Bronchial epithelial cell (primary cell): ENCODE data around the gene WARS2. TPM values are rescaled to one million over a fixed set of nuclear protein-coding genes. Genes with fewer than 3 reads are reported as not detected.

Experiments used
- DNase-seq: peaks from one replicate; pipeline ENCODE4 v3.0.0-alpha.2; 2010; ENCODE audit warnings: low read depth
- FAIRE-seq: peaks from 2 replicates; lab custom pipeline; 2011; peaks lifted over from hg19 to GRCh38; lab: Jason Lieb, UNC
- H3K27me3 ChIP-seq: 2 replicates; pipeline ENCODE4 v1.5.1; 2011; ENCODE audit warnings: low read length; ENCODE audit not compliant: control insufficient read depth, insufficient read depth
- H3K36me3 ChIP-seq: 2 replicates; pipeline ENCODE4 v1.5.1; 2011; ENCODE audit warnings: low read length; ENCODE audit not compliant: control insufficient read depth, insufficient read depth
- H3K4me3 ChIP-seq: 2 replicates; pipeline ENCODE4 v1.5.1; 2011; ENCODE audit warnings: mild to moderate bottlenecking, low read depth, low read length, control low read depth
- total RNA-seq: library from RNA; depleted of rRNA; stranded (reverse); fragments of >200 nt; gene quantifications from 2 replicates; pipeline ENCODE4 v1.2.1, GENCODE V29; 2014
- TF ChIP-seq, protein P1 (sequence below): IDR thresholded peaks from 2 replicates; pipeline ENCODE4 v1.5.1; 2011; ENCODE audit warnings: mild to moderate bottlenecking, moderate library complexity, low read length, control low read depth, inconsistent platforms; ENCODE audit not compliant: insufficient read depth, severe bottlenecking

Gene WARS2
- total RNA-seq = 11.9 and 15.3 TPM in 2 replicates

- DNase-seq = peak; percentile 95
- FAIRE-seq = no peak
- Histone ChIP-seq H3K4me3 (peak within 1 kb of the TSS; percentile 43), H3K36me3 (no peaks in the 10 kb centered on the region), H3K27me3 (no peaks in the 10 kb centered on the region)
- TF ChIP-seq, protein P1, sequence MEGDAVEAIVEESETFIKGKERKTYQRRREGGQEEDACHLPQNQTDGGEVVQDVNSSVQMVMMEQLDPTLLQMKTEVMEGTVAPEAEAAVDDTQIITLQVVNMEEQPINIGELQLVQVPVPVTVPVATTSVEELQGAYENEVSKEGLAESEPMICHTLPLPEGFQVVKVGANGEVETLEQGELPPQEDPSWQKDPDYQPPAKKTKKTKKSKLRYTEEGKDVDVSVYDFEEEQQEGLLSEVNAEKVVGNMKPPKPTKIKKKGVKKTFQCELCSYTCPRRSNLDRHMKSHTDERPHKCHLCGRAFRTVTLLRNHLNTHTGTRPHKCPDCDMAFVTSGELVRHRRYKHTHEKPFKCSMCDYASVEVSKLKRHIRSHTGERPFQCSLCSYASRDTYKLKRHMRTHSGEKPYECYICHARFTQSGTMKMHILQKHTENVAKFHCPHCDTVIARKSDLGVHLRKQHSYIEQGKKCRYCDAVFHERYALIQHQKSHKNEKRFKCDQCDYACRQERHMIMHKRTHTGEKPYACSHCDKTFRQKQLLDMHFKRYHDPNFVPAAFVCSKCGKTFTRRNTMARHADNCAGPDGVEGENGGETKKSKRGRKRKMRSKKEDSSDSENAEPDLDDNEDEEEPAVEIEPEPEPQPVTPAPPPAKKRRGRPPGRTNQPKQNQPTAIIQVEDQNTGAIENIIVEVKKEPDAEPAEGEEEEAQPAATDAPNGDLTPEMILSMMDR = peak; percentile 5
Measured at GRCh38 chr1:119140177-119141019, at the start of gene WARS2. Gene WARS2 (minus strand): TSS chr1:119140653. CDS start chr1:119140644, 9 bp downstream.

- no peak for DNase-seq
- Histone ChIP-seq H3K4me3 (no peak overlapping the region), H3K36me3 (no peaks in the 10 kb centered on the region), H3K27me3 (no peaks in the 10 kb centered on the region)
- FAIRE-seq = no peak
- TF ChIP-seq, protein P1 = no peak
Measured at GRCh38 chr1:119188926-119189325, 48.5 kb upstream of the WARS2 start.

DNA sequence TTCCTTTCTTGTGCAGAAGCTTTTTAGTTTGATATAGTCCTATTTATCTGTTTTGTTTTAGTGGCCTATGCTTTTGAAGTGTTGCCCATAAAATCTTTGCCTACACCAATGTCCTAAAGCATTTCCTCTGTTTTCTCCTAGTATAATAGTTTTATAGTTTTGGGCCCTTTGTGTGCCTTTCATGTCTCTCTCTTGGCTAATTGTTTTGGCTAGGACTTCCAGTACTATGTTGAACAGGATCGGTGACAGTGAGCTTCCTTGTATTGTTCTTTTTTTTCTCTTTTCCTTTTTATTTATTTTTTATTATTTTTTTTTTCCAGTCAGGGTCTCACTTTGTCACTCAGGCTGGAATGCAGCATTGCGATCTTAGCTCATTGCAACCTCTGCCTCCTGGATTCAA, 47.0 kb upstream of the WARS2 start:
- DNase-seq = no peak
- Histone ChIP-seq H3K4me3 (no peak overlapping the region), H3K36me3 (no peaks in the 10 kb centered on the region), H3K27me3 (no peaks in the 10 kb centered on the region)
- TF ChIP-seq, protein P1 = no peak
- no peak for FAIRE-seq

DNA sequence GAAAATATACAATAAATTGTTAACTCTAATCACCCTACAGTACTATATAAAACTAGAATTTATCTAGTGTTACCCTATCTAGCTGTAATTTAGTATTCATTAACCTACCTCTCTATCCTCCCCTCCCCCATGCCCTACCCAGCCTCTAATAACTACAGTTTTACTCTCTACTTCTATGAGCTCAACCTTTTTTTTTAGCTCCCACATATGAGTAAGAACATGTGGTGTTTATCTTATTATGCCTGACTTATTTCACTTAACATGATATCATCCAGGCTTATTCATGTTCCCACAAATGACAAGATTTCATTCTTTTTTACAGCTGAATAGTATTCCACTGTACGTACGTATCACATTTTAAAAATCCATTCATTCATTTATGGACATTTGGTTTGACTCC, 46.0 kb upstream of the WARS2 start:
- FAIRE-seq (no peak), DNase-seq (peak; percentile 7)
- Histone ChIP-seq H3K36me3 (no peaks in the 10 kb centered on the region), H3K27me3 (no peaks in the 10 kb centered on the region), H3K4me3 (no peak overlapping the region)
- TF ChIP-seq, protein P1 = no peak

- Histone ChIP-seq H3K4me3 (no peak overlapping the region), H3K36me3 (no peaks in the 10 kb centered on the region), H3K27me3 (no peaks in the 10 kb centered on the region)
- TF ChIP-seq, protein P1 = no peak
- FAIRE-seq = no peak
- no peak for DNase-seq
Measured at GRCh38 chr1:119184972-119185371, 44.5 kb upstream of the WARS2 start.
